GM12874 (cell line): ENCODE measurements around the gene CHIC2.

Experiments used
- CTCF ChIP-seq: IDR thresholded peaks from 2 replicates; pipeline ENCODE4 v1.5.1; 2011; ENCODE audit warnings: low read depth, mild to moderate bottlenecking, control low read depth, low read length, moderate library complexity; ENCODE audit not compliant: insufficient read depth

CHIC2 gene

DNA sequence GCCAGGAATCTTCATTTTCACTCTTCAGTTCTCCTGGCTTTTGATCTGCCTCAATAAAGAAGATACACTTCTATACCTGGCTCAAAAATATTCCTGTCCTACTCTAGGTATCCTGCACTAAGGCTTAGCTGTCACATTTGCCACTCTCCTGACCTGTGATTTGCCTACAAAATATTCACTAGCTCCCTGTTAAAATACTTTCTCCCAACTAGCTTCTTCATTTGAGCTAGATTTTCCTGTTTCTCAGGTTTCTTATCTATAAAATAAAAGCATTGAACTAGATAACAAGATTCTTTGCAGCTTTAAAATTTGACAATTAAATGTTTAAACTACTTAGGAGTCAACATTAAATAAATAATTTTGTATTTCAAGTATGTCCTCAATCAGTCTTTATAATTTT lies 53.2 kb downstream of the CHIC2 start:
- no peak for TF ChIP-seq CTCF

DNA sequence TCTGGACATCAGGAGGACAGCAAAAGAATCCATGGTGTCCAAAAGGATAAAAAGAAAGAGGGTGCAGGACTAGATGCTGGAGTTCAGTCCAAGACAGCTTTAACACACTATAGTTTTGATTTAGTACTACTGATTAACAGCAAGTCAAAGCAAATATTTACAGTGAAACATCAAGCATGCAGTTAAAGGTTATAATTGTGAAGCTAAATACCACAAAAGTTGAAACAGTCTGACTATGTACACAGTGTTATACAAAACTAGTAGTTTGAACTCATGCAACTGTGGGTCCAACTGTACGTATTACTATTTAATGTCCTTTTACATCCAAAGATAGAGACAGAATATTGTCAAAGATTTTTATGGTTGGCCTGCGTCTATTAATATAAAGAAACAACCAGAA lies 57.6 kb downstream of the CHIC2 start:
- no peak for TF ChIP-seq CTCF

DNA sequence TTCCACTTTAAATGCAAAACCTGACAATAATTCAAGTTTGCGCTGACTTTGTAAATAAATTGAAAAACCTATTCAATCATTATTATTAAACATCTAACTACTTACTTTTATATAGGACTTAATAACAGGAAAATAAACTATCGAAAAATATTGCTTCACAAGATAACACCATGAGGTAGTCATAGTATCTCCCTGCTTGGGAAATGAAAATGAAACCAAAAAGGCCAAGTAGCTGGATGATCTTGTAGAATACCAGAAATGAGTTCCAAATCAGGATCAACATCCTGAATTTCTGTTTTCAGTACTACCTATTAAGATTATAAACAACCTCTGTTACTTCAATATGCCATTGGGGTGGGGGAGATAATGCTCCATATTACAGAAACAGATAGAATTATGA lies 58.9 kb downstream of the CHIC2 start:
- TF ChIP-seq CTCF: no peak

GRCh38 chr4:54004463-54004862 lies 59.9 kb downstream of the CHIC2 start:
- TF ChIP-seq CTCF: no peak

DNA sequence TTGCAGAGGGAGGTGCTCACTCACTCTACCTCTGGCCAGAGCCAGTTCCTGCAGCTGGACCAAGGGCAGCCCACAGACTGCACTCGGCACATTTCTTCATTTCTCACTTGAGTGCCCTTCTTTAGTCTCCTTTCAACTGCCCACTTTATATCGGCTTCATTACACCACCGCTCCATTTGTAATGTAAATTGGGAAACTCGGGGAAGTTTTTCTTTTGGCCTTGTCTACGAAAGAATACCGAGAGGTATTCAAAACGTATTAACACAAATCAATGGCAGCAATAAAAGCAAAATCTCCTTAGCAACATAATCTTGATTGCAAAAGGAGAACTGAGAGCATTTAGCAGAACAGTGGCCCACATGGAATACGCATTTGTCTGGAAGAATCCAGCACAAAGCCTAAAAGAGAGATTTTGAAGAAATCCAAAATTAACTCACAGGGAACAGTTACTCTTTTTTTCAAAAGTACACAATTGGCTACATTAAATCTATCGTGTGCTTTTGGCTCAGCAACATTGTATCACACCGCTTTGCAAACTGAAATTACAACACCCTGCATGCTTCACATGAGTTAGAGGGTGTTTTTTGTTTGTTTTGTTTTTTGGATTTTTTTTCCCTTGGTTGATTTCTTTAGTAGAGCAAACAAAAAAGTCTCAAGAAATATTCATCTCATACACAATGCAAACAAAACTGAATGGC lies 62.6 kb downstream of the CHIC2 start:
- no peak for TF ChIP-seq CTCF

DNA sequence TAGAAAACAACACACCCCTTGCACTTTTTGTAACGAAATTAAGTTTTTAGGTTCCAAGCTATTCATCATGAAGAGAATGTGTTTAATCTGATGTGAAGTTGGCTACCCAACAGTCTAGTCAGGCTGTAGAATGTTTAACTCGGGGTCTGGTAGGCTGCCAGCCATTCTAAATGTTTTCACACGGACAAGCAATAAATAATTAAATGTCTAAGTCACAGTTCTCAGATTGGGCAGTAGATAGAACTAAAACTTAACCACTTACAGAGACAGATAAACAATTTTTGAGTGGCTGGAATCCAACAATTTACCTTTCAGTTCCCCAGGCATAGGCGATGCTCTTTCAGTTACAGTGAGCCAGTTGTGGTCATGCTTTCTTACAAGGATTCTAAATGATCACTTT lies 66.5 kb downstream of the CHIC2 start:
- TF ChIP-seq CTCF: no peak

DNA sequence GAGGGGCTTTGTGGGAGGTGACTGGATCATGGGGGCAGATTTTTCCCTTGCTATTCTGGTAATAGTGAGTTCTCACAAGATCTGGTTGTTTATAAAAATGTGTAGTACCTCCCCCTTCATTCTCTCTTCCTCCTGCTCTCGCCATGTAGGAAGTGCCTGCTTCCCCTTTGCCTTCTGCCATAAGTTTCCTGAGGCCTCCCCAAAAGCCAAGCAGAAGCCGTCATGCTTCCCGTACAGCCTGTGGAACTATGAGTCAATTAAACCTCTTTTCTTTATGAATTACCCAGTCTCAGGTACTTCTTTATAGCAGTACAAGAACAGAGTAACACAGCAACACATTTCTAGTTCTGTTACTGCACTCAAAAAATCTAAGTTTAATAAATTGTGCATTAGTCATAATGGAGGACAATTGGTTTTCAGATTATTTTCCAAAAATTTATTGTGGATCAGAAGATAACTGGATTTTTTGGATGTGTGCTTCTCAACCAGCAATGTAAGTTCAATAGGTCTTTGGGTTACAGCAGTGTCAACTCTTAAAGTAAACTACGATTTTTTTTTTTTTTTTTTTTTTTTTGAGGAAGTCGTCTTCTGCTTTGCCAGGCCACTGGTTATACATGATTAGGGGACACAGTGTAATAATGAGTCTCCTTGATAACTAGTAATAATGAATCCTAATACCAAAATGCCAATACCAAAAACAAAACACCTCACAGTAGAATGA lies 69.9 kb downstream of the CHIC2 start:
- TF ChIP-seq CTCF: no peak
